ENCODE results near the gene BEX4. TPM values are rescaled to one million over a fixed set of nuclear protein-coding genes. Genes with fewer than 3 reads are reported as not detected.
"Not testable (repeated sequence)": the region's sequence is repeated elsewhere in the genome, so short reads cannot be mapped to it uniquely, and the experiment has no call there.

The BEX4 gene
- total RNA-seq, 1 donor from 2014 or later: 46.1 TPM

DNA sequence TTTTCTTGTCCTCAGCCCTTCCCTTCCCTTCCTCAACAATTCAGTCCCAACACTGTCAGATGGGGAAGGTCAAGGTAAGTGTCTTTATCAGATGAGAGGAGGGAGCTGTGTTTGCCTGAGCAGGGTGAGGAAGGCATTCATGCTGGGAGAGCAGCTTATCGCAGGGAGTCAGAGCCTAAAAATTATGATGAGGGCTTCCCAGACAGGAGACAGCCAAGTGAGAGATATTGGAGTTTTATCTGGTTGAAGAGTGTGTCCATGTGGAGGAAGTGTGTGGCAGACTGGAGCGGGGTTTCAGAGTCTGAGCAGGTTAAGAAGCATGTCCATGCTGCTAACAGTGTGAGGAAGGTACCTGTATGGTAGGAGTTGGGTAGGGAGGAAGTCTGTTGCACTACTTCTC, 18.4 kb downstream of the BEX4 start:
- Mint-ChIP-seq H3K9me3 (ENCODE audit: low read depth) (no peaks in the 10 kb centered on the region), H3K4me1 (ENCODE audit: low read depth) (no peaks in the 10 kb centered on the region), H3K4me3 (ENCODE audit: unreplicated experiment) (no peak overlapping the region)

GRCh38 chrX:103234869-103235268, 20.0 kb downstream of the BEX4 start:
- no peaks in the 10 kb centered on the region for H3K27me3 Mint-ChIP-seq (ENCODE audit: low read depth)
- TF ChIP-seq, protein P1, sequence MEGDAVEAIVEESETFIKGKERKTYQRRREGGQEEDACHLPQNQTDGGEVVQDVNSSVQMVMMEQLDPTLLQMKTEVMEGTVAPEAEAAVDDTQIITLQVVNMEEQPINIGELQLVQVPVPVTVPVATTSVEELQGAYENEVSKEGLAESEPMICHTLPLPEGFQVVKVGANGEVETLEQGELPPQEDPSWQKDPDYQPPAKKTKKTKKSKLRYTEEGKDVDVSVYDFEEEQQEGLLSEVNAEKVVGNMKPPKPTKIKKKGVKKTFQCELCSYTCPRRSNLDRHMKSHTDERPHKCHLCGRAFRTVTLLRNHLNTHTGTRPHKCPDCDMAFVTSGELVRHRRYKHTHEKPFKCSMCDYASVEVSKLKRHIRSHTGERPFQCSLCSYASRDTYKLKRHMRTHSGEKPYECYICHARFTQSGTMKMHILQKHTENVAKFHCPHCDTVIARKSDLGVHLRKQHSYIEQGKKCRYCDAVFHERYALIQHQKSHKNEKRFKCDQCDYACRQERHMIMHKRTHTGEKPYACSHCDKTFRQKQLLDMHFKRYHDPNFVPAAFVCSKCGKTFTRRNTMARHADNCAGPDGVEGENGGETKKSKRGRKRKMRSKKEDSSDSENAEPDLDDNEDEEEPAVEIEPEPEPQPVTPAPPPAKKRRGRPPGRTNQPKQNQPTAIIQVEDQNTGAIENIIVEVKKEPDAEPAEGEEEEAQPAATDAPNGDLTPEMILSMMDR (IDR thresholded peaks at IDR 0.05): no peak
- H3K4me3 Mint-ChIP-seq (ENCODE audit: unreplicated experiment): no peak overlapping the region
- H3K27ac Mint-ChIP-seq (ENCODE audit: unreplicated experiment): no peak overlapping the region
- H3K9me3 Mint-ChIP-seq (ENCODE audit: low read depth): no peaks in the 10 kb centered on the region
- H3K4me1 Mint-ChIP-seq (ENCODE audit: low read depth): no peaks in the 10 kb centered on the region
- no peak for DNase-seq (ENCODE audit: low spot score)
- H3K36me3 Mint-ChIP-seq (ENCODE audit: low read depth): no peaks in the 10 kb centered on the region

More for the DNA sequence above, 18.4 kb downstream of the BEX4 start:
- TF ChIP-seq, protein P1 (IDR thresholded peaks at IDR 0.05): no peak
- no peak for DNase-seq (ENCODE audit: low spot score)
- H3K36me3 Mint-ChIP-seq (ENCODE audit: low read depth): no peaks in the 10 kb centered on the region
- H3K27ac Mint-ChIP-seq (ENCODE audit: unreplicated experiment): no peak overlapping the region
- peaks cover 2% of the 10 kb centered on the region for H3K27me3 Mint-ChIP-seq (ENCODE audit: low read depth)

DNA sequence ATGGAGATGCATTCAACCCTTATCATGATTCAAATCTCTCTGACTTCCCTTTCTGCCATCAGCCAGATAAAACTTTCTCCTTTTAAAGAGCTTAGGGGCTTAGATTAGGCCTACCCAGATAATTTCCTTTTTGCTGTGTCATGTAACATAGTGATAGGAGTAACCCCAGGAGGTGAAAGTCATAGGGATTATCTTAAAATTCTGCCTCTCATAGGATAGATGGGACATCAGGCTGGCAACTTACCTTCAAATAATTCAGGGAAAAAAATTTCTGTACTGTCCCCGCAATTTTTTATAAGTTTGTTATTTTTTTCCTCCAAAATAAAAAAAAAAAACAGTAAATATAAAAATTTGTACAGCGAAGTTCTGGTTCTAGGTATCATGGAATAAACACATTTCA, 20.7 kb downstream of the BEX4 start:
- H3K36me3 Mint-ChIP-seq (ENCODE audit: low read depth); H3K4me1 Mint-ChIP-seq (ENCODE audit: low read depth); H3K27me3 Mint-ChIP-seq (ENCODE audit: low read depth); H3K4me3 Mint-ChIP-seq (ENCODE audit: unreplicated experiment); H3K9me3 Mint-ChIP-seq (ENCODE audit: low read depth); DNase-seq (ENCODE audit: low spot score); H3K27ac Mint-ChIP-seq (ENCODE audit: unreplicated experiment): not testable (repeated sequence)

DNA sequence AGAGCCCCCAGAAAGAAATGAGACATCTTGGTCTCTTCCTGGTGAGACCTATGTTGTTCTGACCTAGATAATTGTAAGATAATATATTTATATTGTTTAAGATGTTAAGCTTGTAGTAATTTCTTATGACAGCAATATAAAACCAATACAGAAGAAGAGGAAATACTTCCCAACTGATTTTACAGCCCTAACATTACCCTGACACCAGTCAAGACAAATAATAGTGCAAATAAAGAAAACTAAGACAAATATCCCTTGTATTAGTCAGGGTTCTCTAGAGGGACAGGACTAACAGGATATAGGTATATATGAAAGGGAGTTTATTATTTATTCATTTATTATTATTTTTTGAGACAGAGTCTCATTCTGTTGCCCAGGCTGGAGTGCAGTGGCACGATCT, 21.4 kb downstream of the BEX4 start:
- DNase-seq (ENCODE audit: low spot score): no peak
- TF ChIP-seq, protein P1 (IDR thresholded peaks at IDR 0.05): no peak
- Mint-ChIP-seq H3K36me3 (ENCODE audit: low read depth) (no peaks in the 10 kb centered on the region), H3K27ac (ENCODE audit: unreplicated experiment) (no peak overlapping the region), H3K27me3 (ENCODE audit: low read depth) (no peaks in the 10 kb centered on the region), H3K4me1 (ENCODE audit: low read depth) (no peaks in the 10 kb centered on the region), H3K9me3 (ENCODE audit: low read depth) (no peaks in the 10 kb centered on the region), H3K4me3 (ENCODE audit: unreplicated experiment) (no peak overlapping the region)

DNA sequence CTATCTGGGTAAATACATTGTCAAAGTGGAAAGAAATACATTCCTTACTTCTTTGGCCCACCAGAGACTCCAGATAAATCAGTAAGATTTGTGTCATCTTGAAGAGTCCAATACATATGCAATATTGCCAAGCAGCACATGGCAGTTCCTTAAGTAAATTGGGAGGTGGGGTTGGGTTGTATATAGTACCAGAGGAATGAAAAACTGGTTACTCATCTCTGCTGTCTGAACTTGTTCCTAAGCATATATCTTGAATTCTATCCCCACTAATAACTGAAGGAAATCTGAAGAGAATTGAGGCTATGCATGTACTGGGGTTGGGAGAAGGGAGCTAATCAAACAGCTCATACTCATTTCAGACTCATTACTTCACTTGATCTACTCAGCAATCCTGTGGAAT, 25.2 kb downstream of the BEX4 start:
- no peak for DNase-seq (ENCODE audit: low spot score)
- no peak overlapping the region for H3K4me3 Mint-ChIP-seq (ENCODE audit: unreplicated experiment)
- no peaks in the 10 kb centered on the region for H3K36me3 Mint-ChIP-seq (ENCODE audit: low read depth)
- no peaks in the 10 kb centered on the region for H3K4me1 Mint-ChIP-seq (ENCODE audit: low read depth)
- H3K9me3 Mint-ChIP-seq (ENCODE audit: low read depth): no peaks in the 10 kb centered on the region
- no peak overlapping the region for H3K27ac Mint-ChIP-seq (ENCODE audit: unreplicated experiment)
- peaks cover 6% of the 10 kb centered on the region for H3K27me3 Mint-ChIP-seq (ENCODE audit: low read depth)
- TF ChIP-seq, protein P1 (IDR thresholded peaks at IDR 0.05): no peak

- peaks cover 3% of the 10 kb centered on the region for H3K4me1 Mint-ChIP-seq (ENCODE audit: low read depth)
- no peaks in the 10 kb centered on the region for H3K27me3 Mint-ChIP-seq (ENCODE audit: low read depth)
- DNase-seq (ENCODE audit: low spot score): no peak
Observed at GRCh38 chrX:103248553-103248952, 33.6 kb downstream of the BEX4 start.

More at GRCh38 chrX:103248553-103248952, 33.6 kb downstream of the BEX4 start:
- Mint-ChIP-seq H3K9me3 (ENCODE audit: low read depth) (no peaks in the 10 kb centered on the region), H3K36me3 (ENCODE audit: low read depth) (peaks cover 4% of the 10 kb centered on the region), H3K4me3 (ENCODE audit: unreplicated experiment) (no peak overlapping the region), H3K27ac (ENCODE audit: unreplicated experiment) (no peak overlapping the region)
- TF ChIP-seq, protein P1 (IDR thresholded peaks at IDR 0.05): peak; percentile 78

All from chondrocyte (in vitro differentiated cells).